HPDE6-E6E7 (cell line): ENCODE data around the gene PAGE2B.
"Not testable (repeated sequence)": the region's sequence is repeated elsewhere in the genome, so short reads cannot be mapped to it uniquely, and the experiment has no call there.

Source experiments
- DNase-seq: peaks from one replicate; pipeline ENCODE4 v3.0.0; 2011; ENCODE audit warnings: missing footprints; ENCODE audit errors: extremely low spot score

The PAGE2B gene

GRCh38 chrX:55109306-55109705 lies 34.5 kb downstream of the PAGE2B start:
- no peak for DNase-seq

DNA sequence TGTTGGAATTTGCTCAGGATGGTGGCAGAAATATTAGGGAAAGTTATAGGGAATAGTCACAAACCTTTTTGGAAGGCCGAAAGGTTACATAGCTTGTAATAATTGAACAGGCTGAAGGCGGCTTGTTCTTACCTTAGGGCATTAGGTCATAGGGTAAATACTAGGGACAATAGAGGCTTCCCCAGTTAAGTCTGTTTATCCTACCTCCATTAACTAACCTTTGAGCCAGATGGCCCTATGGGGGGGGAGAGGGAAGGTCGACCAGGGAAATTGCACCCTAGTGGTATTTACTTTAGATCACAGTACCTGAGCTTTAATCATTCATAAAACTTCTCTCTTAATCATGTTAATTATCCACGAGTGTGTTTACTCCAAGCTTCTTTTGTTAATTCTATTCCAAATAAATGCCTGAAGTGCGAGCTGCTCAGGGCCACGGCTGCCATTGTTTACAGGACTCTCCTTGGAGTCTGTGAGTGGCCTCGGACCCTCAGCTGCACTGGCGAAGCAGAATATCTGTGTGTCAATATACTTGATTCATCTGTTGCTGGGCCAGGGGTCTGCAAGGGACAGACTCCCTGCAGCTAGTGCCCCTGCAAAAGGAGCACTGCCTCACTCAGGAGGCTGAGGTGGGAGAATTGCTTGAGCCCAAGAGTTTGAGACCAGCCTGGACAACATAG lies 36.9 kb downstream of the PAGE2B start:
- DNase-seq, result no peak

GRCh38 chrX:55116589-55116988 lies 41.8 kb downstream of the PAGE2B start:
- DNase-seq, result not testable (repeated sequence)

DNA sequence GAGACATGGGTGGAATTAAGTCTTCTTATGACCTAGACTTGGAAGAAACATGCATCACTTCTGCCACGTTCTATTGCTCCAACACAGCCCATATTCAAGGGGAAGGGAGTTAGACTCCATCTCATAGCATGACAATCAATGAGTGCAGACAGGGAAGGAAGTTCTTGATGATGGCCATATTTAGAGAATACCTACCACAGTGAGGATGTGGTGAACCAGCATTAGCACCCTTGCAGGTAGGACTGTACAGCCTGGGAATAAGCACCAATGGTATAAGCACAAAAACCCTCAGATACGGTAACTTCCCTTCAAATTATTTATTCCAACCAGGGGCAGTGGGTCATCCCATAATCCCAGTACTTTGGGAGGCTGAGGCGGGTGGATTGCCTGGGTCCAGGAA lies 43.7 kb downstream of the PAGE2B start:
- no peak for DNase-seq

GRCh38 chrX:55119271-55119670 lies 44.4 kb downstream of the PAGE2B start:
- no peak for DNase-seq

DNA sequence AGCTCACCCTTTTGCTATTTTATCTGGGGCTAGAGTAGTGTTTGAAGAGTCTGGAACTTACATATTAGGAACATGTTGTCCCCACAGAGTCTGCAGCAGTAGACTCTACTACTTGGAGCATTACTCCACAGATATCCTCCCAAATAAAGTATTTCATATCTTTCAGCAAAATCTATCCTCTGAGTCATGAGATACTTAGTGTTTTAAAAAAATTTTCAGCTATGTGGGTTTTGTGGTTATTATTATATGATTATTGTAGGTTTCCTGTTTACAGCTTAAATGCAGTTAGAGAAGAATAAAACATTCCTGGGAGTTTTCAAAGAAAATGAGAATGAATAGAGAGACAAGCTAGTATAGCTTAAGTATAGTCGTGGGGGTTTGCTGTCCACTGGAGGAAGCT lies 44.9 kb downstream of the PAGE2B start:
- no peak for DNase-seq

DNA sequence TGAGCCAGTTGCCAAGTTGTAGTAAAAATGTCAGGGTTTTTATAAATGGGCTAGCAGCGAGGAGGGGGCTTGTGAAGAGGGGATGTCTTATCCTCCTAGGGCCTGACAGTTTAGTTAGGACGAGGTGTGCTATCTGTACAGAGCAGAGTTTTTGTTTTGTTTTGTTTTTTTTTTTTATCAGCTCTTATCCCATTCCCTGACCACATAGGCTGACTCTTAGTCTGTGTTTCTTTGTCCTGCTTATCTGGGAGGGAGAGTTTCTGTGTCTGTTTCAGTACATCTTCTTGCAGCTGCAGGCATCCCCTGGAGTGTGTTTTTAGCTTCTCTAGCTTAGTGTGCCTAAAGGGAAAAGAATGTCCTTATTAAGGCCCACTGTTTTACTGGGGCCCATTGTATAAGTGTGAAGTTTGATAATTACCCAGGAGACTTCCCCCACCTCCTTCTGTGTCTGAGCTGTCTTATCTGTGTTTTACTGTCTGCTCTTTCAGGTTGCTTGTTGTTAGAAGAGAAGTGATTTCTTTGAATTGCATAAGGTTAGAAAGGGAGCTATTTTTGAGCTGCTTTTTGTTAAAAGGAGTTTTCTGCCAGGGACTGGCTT lies 46.0 kb downstream of the PAGE2B start:
- no peak for DNase-seq

DNA sequence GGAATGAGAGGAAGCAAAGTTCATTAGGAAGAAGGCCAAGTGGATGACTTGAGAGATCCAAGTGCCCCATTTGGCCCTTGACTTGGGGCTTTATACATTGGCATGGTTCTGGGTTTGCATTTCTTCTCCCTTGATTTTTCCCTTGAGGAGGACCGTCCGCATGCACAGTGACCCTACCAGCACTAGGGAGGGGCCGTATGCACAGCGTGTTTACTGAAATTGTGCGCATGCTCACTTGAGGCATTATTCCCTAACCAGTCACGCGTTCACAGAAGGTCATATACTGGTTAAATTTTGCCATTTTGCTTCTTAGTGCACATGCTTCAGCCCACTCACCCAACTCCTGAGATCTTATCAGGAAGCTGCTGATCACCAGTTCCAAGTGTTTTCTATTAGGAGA lies 49.1 kb downstream of the PAGE2B start:
- DNase-seq, result no peak

- DNase-seq, result no peak
Measured at GRCh38 chrX:55127692-55128091, 52.9 kb downstream of the PAGE2B start.
